Measurements from ENCODE around the gene SSH2.

Gene SSH2

DNA sequence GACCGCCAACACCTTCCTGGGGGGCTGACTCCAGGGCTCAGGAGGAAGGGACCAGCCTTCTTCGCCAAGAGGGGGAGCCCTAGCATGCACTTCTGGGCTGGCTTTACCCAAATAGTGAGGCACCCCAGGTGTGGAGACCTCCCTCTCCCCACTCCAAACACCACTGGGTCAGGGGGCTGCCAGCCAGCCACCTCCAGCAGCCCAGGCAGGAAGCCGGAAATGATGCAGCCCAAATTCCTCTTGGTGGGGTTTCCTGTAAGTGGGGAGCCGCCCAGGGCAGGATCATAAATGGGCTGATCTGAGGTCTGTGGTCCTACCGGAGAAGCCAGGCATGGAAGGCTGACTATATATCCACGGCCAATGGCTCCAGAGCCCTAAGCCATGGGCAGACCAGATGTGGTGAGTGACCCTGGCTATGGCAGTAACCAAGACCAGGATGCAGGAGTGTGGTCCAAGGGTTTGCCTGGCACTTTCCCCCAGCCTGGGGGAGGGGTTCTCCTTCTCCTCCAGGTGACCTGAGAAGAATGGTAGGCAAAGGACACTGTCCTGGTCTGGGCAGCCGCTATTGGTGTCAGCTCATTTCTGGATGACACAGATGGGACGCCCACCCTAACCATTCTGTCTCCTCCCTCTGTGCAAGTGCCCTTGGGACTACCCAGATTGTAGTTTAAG lies 344.8 kb downstream of the SSH2 start:
- peak overlapping the region; percentile 55 for H3K4me2 ChIP-seq (ENCODE audit: low read length)
- peaks cover 25% of the 10 kb centered on the region for H3K36me3 ChIP-seq (ENCODE audit: insufficient read depth, low read length)
- no peaks in the 10 kb centered on the region for H3K9me3 ChIP-seq (replicated peaks; ENCODE audit: low read length)
- H3K9ac ChIP-seq (ENCODE audit: low read depth, low read length), result no peak overlapping the region
- H3K4me3 ChIP-seq (ENCODE audit: low read length), result no peak overlapping the region
- peaks cover 46% of the 10 kb centered on the region for H3K4me1 ChIP-seq (ENCODE audit: control insufficient read depth, insufficient read depth, low read length)
- no peaks in the 10 kb centered on the region for H3K27me3 ChIP-seq (ENCODE audit: control insufficient read depth, insufficient read depth, low read length)

DNA sequence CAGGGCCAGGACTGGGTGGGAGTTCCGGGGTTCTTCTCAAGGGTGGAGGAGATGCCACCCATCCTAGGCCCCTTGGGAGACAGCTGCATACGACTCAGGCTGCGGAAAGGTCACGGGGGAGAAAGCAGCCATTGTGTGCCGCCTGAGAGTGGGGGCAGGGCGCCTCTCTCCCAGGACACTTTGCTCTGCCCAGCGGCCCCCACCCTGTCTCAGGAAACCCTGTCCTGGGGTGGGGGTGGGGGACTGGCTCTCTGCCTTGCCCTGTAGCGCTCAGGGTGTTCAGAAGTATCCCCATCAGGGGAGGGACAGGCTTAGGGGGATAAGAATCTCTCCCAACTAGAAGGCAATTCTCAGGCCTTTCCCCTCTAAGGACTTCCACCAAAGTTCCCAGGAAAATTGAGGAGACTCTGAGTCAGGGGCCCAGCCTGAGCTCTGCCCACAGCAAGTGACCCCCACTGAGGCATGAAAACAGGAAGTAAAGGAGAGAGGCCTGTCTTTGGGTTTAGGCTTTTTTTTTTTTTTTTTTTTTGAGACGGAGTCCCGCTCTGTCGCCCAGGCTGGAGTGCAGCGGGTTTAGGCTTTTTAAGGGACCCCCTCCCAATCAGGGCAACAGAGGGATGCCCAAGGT lies 345.5 kb downstream of the SSH2 start:
- Histone ChIP-seq H3K9me3 (replicated peaks; ENCODE audit: low read length) (no peaks in the 10 kb centered on the region), H3K36me3 (ENCODE audit: insufficient read depth, low read length) (peaks cover 31% of the 10 kb centered on the region), H3K27me3 (ENCODE audit: control insufficient read depth, insufficient read depth, low read length) (no peaks in the 10 kb centered on the region), H3K4me3 (ENCODE audit: low read length) (no peak overlapping the region), H3K9ac (ENCODE audit: low read depth, low read length) (peak overlapping the region; percentile 33), H3K4me1 (ENCODE audit: control insufficient read depth, insufficient read depth, low read length) (peaks cover 39% of the 10 kb centered on the region), H3K4me2 (ENCODE audit: low read length) (peak overlapping the region; percentile 55)

GRCh38 chr17:29583324-29584248 lies 346.4 kb downstream of the SSH2 start:
- Histone ChIP-seq H3K9me3 (replicated peaks; ENCODE audit: low read length) (no peaks in the 10 kb centered on the region), H3K36me3 (ENCODE audit: insufficient read depth, low read length) (peaks cover 31% of the 10 kb centered on the region), H3K4me1 (ENCODE audit: control insufficient read depth, insufficient read depth, low read length) (peaks cover 39% of the 10 kb centered on the region), H3K4me2 (ENCODE audit: low read length) (no peak overlapping the region), H3K27me3 (ENCODE audit: control insufficient read depth, insufficient read depth, low read length) (no peaks in the 10 kb centered on the region), H3K4me3 (ENCODE audit: low read length) (no peak overlapping the region), H3K9ac (ENCODE audit: low read depth, low read length) (no peak overlapping the region)

DNA sequence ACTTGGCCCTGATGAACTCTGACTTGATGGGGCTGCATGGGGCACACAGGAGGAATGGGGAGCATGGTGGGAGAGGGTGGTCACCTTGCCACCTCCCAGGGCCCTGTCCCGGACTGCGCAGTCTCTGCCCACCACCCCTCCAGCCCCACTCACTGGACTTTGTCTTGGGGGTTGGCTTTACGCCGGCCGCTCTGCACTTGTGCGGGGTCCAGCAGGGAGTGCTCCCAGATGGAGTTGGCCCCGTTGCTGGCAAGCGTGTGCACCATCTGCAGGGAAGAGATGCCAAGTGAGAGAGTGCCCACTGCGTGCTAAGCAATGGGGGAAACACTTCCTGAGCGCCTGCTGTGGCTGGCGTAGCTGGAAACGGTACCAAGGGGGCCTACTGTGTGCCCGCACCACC lies 347.3 kb downstream of the SSH2 start:
- no peak overlapping the region for H3K9ac ChIP-seq (ENCODE audit: low read depth, low read length)
- H3K4me2 ChIP-seq (ENCODE audit: low read length), result no peak overlapping the region
- H3K4me3 ChIP-seq (ENCODE audit: low read length), result no peak overlapping the region
- no peaks in the 10 kb centered on the region for H3K9me3 ChIP-seq (replicated peaks; ENCODE audit: low read length)
- no peaks in the 10 kb centered on the region for H3K27me3 ChIP-seq (ENCODE audit: control insufficient read depth, insufficient read depth, low read length)
- H3K36me3 ChIP-seq (ENCODE audit: insufficient read depth, low read length), result peaks cover 31% of the 10 kb centered on the region
- H3K4me1 ChIP-seq (ENCODE audit: control insufficient read depth, insufficient read depth, low read length), result peaks cover 39% of the 10 kb centered on the region

DNA sequence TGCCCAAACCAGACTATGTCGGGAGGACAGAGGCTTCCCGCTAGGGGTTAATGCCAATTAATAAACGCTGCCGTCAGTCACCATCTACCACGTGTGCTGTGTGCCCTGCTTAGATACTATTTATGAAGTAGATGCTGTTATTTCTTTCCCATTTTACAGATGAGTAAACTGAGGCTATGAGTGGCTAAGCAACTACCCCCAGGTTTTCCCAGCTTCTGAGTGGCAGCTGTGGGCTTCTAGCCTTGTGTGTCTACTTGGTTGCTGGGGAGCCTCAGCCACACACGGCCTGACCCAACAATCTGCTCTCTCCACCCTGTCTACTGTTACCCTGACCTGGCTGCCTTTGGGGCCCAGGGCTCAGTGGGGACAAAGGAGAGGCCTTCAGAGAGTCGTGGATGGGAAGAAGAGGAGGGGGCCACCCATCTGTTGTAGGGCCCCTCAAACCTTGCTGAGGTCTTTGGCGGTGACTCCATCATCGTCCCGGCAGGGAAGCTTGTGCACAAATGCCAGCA lies 347.7 kb downstream of the SSH2 start:
- no peaks in the 10 kb centered on the region for H3K9me3 ChIP-seq (replicated peaks; ENCODE audit: low read length)
- H3K9ac ChIP-seq (ENCODE audit: low read depth, low read length), result no peak overlapping the region
- no peaks in the 10 kb centered on the region for H3K27me3 ChIP-seq (ENCODE audit: control insufficient read depth, insufficient read depth, low read length)
- H3K4me2 ChIP-seq (ENCODE audit: low read length), result no peak overlapping the region
- H3K4me1 ChIP-seq (ENCODE audit: control insufficient read depth, insufficient read depth, low read length), result peaks cover 39% of the 10 kb centered on the region
- peaks cover 36% of the 10 kb centered on the region for H3K36me3 ChIP-seq (ENCODE audit: insufficient read depth, low read length)
- no peak overlapping the region for H3K4me3 ChIP-seq (ENCODE audit: low read length)

DNA sequence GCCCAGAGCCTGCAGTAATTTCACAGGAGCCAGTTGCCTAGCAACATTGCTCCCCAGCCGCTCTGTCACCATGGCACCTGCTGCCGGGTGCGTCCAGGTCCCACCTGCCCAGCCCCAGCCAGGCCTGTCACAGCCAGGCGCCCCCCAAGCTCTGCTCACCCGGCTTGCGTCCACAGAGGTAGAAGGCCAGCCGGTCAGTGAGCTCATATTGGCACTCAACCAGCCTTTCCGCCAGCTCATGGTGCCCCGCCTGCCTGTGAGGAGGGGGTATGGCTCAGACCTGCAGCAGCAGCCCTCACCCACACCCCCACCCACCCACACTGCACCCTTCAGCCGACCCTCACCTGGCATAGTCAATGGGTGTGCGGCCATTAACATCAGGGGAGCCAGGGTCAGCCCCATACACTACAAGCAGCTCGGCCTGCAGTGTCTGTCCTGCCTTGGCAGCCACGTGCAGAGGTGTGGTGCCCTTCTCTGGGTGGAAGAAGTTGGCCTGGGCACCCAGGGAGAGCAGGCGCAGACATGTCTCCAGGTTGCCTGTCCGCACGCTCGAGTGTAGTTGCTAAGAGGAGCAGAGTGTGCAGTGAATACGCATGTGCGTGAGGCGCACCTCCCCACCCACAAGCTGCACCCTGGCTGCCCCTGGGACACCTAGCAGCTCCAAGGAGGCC lies 348.3 kb downstream of the SSH2 start:
- no peak overlapping the region for H3K9ac ChIP-seq (ENCODE audit: low read depth, low read length)
- peaks cover 42% of the 10 kb centered on the region for H3K36me3 ChIP-seq (ENCODE audit: insufficient read depth, low read length)
- no peak overlapping the region for H3K4me3 ChIP-seq (ENCODE audit: low read length)
- peaks cover 35% of the 10 kb centered on the region for H3K4me1 ChIP-seq (ENCODE audit: control insufficient read depth, insufficient read depth, low read length)
- H3K9me3 ChIP-seq (replicated peaks; ENCODE audit: low read length), result no peaks in the 10 kb centered on the region
- H3K27me3 ChIP-seq (ENCODE audit: control insufficient read depth, insufficient read depth, low read length), result no peaks in the 10 kb centered on the region
- no peak overlapping the region for H3K4me2 ChIP-seq (ENCODE audit: low read length)

GRCh38 chr17:29579866-29580771 lies 349.9 kb downstream of the SSH2 start:
- Histone ChIP-seq H3K27me3 (ENCODE audit: control insufficient read depth, insufficient read depth, low read length) (no peaks in the 10 kb centered on the region), H3K36me3 (ENCODE audit: insufficient read depth, low read length) (peaks cover 58% of the 10 kb centered on the region), H3K4me2 (ENCODE audit: low read length) (no peak overlapping the region), H3K4me3 (ENCODE audit: low read length) (no peak overlapping the region), H3K9me3 (replicated peaks; ENCODE audit: low read length) (no peaks in the 10 kb centered on the region), H3K4me1 (ENCODE audit: control insufficient read depth, insufficient read depth, low read length) (peaks cover 27% of the 10 kb centered on the region), H3K9ac (ENCODE audit: low read depth, low read length) (no peak overlapping the region)

DNA sequence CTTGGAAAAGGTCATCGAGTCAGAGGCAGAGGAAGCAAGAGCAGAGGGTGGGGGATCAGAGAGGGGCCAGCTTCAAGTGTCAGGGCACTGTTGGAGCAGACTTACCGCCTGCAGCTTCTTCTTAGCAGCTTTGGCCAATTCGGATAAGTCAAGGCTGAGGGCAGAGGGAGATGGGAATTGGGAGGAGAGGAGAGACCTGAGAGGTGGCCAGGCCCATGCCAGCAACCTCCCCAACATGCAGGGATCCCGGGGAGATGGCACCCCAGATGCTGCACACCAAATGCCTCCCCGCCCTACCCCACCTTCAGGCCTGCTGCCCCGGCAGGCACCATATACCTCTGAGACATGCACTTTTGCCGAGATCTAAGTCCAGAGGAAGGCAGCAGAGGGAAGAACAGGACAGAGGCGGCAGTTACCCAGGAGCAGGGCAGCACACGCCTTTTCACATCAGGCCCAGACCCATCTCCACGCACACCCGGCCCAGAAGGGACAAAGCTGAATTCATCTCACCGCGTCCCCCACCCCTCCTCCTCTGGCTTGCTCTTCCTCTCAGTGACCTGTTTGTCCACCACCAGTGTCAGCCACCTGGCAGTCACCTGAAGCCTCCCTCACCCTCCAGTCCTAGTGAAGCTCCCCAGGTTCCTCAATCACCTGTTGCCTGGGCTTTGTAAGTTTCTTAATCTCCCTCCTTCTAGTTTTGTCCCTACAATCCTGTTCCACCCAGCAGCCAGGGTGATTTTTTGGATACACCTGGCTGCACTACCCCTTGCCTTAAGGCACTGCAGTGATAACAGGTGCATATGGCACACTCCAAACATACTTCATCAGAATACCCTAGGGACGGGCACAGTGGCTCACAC lies 351.2 kb downstream of the SSH2 start:
- Histone ChIP-seq H3K9me3 (replicated peaks; ENCODE audit: low read length) (no peaks in the 10 kb centered on the region), H3K4me3 (ENCODE audit: low read length) (no peak overlapping the region), H3K27me3 (ENCODE audit: control insufficient read depth, insufficient read depth, low read length) (no peaks in the 10 kb centered on the region), H3K4me1 (ENCODE audit: control insufficient read depth, insufficient read depth, low read length) (peaks cover 14% of the 10 kb centered on the region), H3K4me2 (ENCODE audit: low read length) (no peak overlapping the region), H3K36me3 (ENCODE audit: insufficient read depth, low read length) (peaks cover 68% of the 10 kb centered on the region), H3K9ac (ENCODE audit: low read depth, low read length) (no peak overlapping the region)

DNA sequence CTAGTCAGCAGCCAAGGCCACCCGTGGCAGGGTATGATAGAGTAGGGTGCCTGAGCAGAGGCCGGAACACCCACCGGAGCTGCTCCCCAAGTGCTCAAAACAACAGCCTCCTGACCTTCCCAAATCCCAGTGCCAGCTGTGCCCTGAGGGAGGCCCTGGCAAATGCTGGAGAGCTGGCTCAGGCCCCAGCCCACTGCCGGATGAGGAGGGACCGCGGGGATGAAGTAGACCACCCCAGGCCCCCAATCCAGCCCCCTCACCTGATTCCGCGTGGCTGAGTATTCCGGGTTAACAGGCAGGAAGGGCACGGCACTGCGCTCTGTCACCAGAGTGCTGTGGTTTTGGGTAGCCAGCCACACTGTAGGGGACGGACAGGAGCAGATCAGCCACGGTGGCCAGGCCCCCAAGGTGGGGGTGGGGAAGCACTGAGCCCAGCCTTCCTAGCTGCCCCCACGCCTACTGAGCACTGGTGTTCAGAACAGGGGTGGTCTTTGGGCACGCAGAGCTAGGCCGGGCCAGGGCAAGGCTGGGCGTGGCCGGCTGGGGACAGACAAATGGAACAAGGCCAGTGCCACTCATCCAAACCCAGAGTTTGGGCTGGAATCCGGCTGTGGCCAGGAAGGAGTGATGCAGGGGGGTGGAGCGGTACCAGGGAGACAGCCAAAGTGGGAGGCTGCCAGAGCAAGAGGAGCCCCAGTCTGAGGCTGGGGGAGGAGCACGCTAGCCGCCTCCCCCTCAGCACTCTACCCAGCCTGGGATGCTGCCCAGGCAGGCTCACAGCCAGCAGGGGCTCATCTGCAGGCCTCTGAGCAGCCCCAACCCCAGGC lies 352.4 kb downstream of the SSH2 start:
- Histone ChIP-seq H3K4me2 (ENCODE audit: low read length) (peak overlapping the region; percentile 53), H3K9ac (ENCODE audit: low read depth, low read length) (no peak overlapping the region), H3K4me1 (ENCODE audit: control insufficient read depth, insufficient read depth, low read length) (peaks cover 21% of the 10 kb centered on the region), H3K27me3 (ENCODE audit: control insufficient read depth, insufficient read depth, low read length) (no peaks in the 10 kb centered on the region), H3K36me3 (ENCODE audit: insufficient read depth, low read length) (peaks cover 61% of the 10 kb centered on the region), H3K4me3 (ENCODE audit: low read length) (peak overlapping the region; percentile 18), H3K9me3 (replicated peaks; ENCODE audit: low read length) (no peaks in the 10 kb centered on the region)

Measured in skeletal muscle satellite cell (primary cell).